ENCODE results near the gene ATP5F1E.

The ATP5F1E gene

DNA sequence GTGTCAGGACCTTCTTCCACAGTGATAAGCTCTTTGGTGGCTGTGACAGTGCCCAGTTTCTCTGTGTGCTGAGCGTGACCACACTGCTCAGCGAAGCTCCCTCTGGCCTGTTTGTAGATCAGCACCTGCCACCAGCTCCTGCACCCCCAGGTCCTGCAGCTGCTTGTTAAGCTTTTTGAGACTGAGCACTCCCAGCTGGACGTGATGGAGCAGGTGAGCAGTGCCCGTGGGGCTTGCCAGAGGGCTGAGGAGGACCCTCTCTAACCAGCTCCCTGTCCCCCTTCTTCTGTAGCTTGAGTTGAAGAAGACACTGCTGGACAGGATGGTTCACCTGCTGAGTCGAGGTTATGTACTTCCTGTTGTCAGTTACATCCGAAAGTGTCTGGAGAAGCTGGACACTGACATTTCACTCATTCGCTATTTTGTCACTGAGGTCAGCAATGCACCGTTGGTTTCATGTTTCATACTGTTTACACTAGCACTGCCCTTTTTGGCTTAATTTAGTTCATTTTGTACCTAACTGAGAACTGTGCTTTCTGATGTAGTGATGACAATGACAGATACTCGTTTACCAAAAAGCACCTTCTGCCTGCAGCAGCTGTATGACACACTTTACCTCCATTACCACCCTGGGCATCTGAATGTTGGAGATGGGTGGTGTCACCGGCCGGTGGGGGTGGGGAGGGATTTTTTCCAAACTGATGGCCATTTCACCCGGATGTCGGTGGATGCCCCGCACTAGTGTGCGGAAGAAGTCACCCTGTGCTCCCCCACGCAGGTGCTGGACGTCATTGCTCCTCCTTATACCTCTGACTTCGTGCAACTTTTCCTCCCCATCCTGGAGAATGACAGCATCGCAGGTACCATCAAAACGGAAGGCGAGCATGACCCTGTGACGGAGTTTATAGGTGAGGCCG, 38.5 kb downstream of the ATP5F1E start:
- TF ChIP-seq EGR1 (IDR thresholded peaks at IDR 0.05): no peak
- TF ChIP-seq CREB1 (IDR thresholded peaks at IDR 0.05; ENCODE audit: low read depth): no peak
- TF ChIP-seq TEAD4 (IDR thresholded peaks at IDR 0.05): no peak
- TF ChIP-seq, protein P1, sequence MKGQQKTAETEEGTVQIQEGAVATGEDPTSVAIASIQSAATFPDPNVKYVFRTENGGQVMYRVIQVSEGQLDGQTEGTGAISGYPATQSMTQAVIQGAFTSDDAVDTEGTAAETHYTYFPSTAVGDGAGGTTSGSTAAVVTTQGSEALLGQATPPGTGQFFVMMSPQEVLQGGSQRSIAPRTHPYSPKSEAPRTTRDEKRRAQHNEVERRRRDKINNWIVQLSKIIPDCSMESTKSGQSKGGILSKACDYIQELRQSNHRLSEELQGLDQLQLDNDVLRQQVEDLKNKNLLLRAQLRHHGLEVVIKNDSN (IDR thresholded peaks at IDR 0.05): no peak
- no peak for TF ChIP-seq CEBPB (IDR thresholded peaks at IDR 0.05)
- no peak for TF ChIP-seq MAX (IDR thresholded peaks at IDR 0.05)
- TF ChIP-seq NFIC (IDR thresholded peaks at IDR 0.05): no peak
- no peak for TF ChIP-seq TCF12 (IDR thresholded peaks at IDR 0.05; ENCODE audit: low read depth)
- TF ChIP-seq ZBTB7A (IDR thresholded peaks at IDR 0.05; ENCODE audit: low read depth): no peak

GRCh38 chr20:58992911-58993310, 39.2 kb downstream of the ATP5F1E start:
- no peak for TF ChIP-seq EGR1 (IDR thresholded peaks at IDR 0.05)
- TF ChIP-seq TEAD4 (IDR thresholded peaks at IDR 0.05): no peak
- TF ChIP-seq FOXM1 (IDR thresholded peaks at IDR 0.05; ENCODE audit: borderline replicate concordance, low read depth): no peak
- no peak for TF ChIP-seq CREB1 (IDR thresholded peaks at IDR 0.05; ENCODE audit: low read depth)
- TF ChIP-seq EP300 (IDR thresholded peaks at IDR 0.05; ENCODE audit: borderline replicate concordance): no peak
- no peak for TF ChIP-seq YY1 (IDR thresholded peaks at IDR 0.05; ENCODE audit: low read depth)
- TF ChIP-seq CEBPB (IDR thresholded peaks at IDR 0.05): no peak
- no peak for TF ChIP-seq REST (IDR thresholded peaks at IDR 0.05; ENCODE audit: low read depth)
- TF ChIP-seq TCF12 (IDR thresholded peaks at IDR 0.05; ENCODE audit: low read depth): no peak
- TF ChIP-seq TAF1 (IDR thresholded peaks at IDR 0.05; ENCODE audit: low read depth): no peak
- no peak for TF ChIP-seq MAX (IDR thresholded peaks at IDR 0.05)
- no peak for TF ChIP-seq RAD21 (IDR thresholded peaks at IDR 0.05; ENCODE audit: low read depth)
- TF ChIP-seq ZBTB7A (IDR thresholded peaks at IDR 0.05; ENCODE audit: low read depth): no peak
- TF ChIP-seq, protein P1 (IDR thresholded peaks at IDR 0.05): no peak
- no peak for TF ChIP-seq NFIC (IDR thresholded peaks at IDR 0.05)

GRCh38 chr20:58991715-58992114, 40.4 kb downstream of the ATP5F1E start:
- TF ChIP-seq YY1 (IDR thresholded peaks at IDR 0.05; ENCODE audit: low read depth) (no peak), NFIC (IDR thresholded peaks at IDR 0.05) (no peak), CEBPB (IDR thresholded peaks at IDR 0.05) (no peak), FOXM1 (IDR thresholded peaks at IDR 0.05; ENCODE audit: borderline replicate concordance, low read depth) (no peak), ZBTB7A (IDR thresholded peaks at IDR 0.05; ENCODE audit: low read depth) (no peak), TEAD4 (IDR thresholded peaks at IDR 0.05) (no peak), CREB1 (IDR thresholded peaks at IDR 0.05; ENCODE audit: low read depth) (no peak), TCF12 (IDR thresholded peaks at IDR 0.05; ENCODE audit: low read depth) (no peak), EP300 (IDR thresholded peaks at IDR 0.05; ENCODE audit: borderline replicate concordance) (no peak), TAF1 (IDR thresholded peaks at IDR 0.05; ENCODE audit: low read depth) (no peak), MAX (IDR thresholded peaks at IDR 0.05) (no peak), RAD21 (IDR thresholded peaks at IDR 0.05; ENCODE audit: low read depth) (no peak), REST (IDR thresholded peaks at IDR 0.05; ENCODE audit: low read depth) (no peak), EGR1 (IDR thresholded peaks at IDR 0.05) (no peak)
- TF ChIP-seq, protein P1 (IDR thresholded peaks at IDR 0.05): no peak

DNA sequence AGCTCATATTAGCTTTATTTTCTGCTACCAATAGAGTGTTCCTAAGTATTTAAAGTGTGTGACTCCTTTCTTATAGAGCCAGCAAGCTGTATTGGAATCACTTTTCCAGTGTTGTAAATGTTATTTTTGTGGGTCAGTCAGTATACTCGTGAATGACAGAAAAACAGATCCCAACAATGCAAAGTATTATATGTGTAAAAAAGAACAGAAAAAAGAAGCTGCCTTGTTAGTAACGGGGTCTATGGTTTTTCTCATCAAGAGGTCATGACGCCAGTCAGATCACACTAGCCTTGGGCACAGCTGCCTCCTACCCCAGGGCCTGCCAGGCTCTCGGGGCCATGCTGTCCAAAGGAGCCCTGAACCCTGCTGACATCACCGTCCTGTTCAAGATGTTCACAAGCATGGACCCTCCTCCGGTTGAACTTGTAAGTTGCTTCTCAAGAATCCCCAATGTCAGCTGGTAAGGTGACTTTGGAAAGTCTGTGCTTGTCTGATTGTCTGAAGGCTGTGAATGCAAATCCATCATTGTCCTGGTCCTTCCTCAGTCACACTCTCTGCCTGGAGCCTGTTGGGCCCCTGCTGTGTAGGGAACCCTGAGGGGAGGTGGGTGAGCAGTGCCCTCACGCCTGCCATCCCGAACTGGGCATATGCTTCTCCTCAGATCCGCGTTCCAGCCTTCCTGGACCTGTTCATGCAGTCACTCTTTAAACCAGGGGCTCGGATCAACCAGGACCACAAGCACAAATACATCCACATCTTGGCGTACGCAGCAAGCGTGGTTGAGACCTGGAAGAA, 41.3 kb downstream of the ATP5F1E start:
- TF ChIP-seq TCF12 (IDR thresholded peaks at IDR 0.05; ENCODE audit: low read depth) (no peak), YY1 (IDR thresholded peaks at IDR 0.05; ENCODE audit: low read depth) (no peak), RAD21 (IDR thresholded peaks at IDR 0.05; ENCODE audit: low read depth) (no peak), MAX (IDR thresholded peaks at IDR 0.05) (no peak), ZBTB7A (IDR thresholded peaks at IDR 0.05; ENCODE audit: low read depth) (no peak), EGR1 (IDR thresholded peaks at IDR 0.05) (no peak), FOXM1 (IDR thresholded peaks at IDR 0.05; ENCODE audit: borderline replicate concordance, low read depth) (no peak), EP300 (IDR thresholded peaks at IDR 0.05; ENCODE audit: borderline replicate concordance) (no peak)
- TF ChIP-seq, protein P1 (IDR thresholded peaks at IDR 0.05): no peak
